GM12878 (cell line): ENCODE measurements around the gene ABCB9. TPM values are rescaled to one million over a fixed set of nuclear protein-coding genes. Genes with fewer than 3 reads are reported as not detected.

Experiments used
- ASH2L ChIP-seq: fragments of 300-600, 200-600 bp; sonication (generic); IDR thresholded peaks from 2 replicates; pipeline ENCODE4 v1.6.1; 2017; ENCODE audit warnings: low read depth, mild to moderate bottlenecking, borderline replicate concordance
- LARP7 ChIP-seq: fragments of 450-650 bp; IDR thresholded peaks from 2 replicates; pipeline ENCODE4 v1.6.1; 2017; ENCODE audit warnings: mild to moderate bottlenecking
- MYC ChIP-seq: IDR thresholded peaks from 2 replicates; pipeline ENCODE4 v1.6.1; 2011; ENCODE audit warnings: mild to moderate bottlenecking, low read length, moderate library complexity, inconsistent platforms; ENCODE audit not compliant: insufficient read depth, insufficient replicate concordance, insufficient read length, severe bottlenecking
- ZZZ3 ChIP-seq: IDR thresholded peaks from 2 replicates; pipeline ENCODE4 v1.6.1; 2011; ENCODE audit warnings: low read depth; ENCODE audit not compliant: control insufficient read depth, insufficient read length
- polyA plus RNA-seq, 11 experiments: library from polyadenylated mRNA; depleted of rRNA in 4 of 11; unstranded in 6 of 11; stranded (reverse) in 5 of 11; fragments of >200 nt; fragmentation: Nextera tagmentation in 4 of 11; fragmentation: Illumina TruSeq in 1 of 11; extraction: Ambion mirVana in 4 of 11; extraction: Trizol in 1 of 11; gene quantifications; 1 replicate in 1 of 11; 2 replicates in 10 of 11; pipeline versions ENCODE4 v1.2.1 to v1.2.3, GENCODE V29; 2011 to 2016; ENCODE audit warnings: inconsistent platforms in 2 of 11, missing spikeins in 2 of 11, low read depth in 1 of 11
- total RNA-seq, 4 experiments: library from RNA; depleted of rRNA in 3 of 4; stranded (reverse); fragments of >200 nt in 3 of 4; fragmentation: Illumina TruSeq in 1 of 4; extraction: Trizol in 1 of 4; gene quantifications; 2 replicates each; pipeline versions ENCODE4 v1.2.1 to v1.2.3, GENCODE V29; 2013 to 2021
- TF ChIP-seq, protein P1 (sequence below): fragments of 450-650 bp; IDR thresholded peaks from 2 replicates; pipeline ENCODE4 v1.6.1; 2014; ENCODE audit warnings: mild to moderate bottlenecking
- TF ChIP-seq, protein P2 (sequence below): fragments of 450-650 bp; IDR thresholded peaks from 2 replicates; pipeline ENCODE4 v1.6.1; 2018; ENCODE audit warnings: borderline replicate concordance, mild to moderate bottlenecking; ENCODE audit not compliant: partially characterized antibody
- TF ChIP-seq, protein P3 (sequence below): fragments of 450-650 bp; formaldehyde crosslinking; IDR thresholded peaks from 2 replicates; pipeline ENCODE4 v1.5.0; 2022; ENCODE audit warnings: mild to moderate bottlenecking, missing genetic modification characterization

Gene ABCB9
- total and polyA plus RNA-seq, 10 of the 15 experiments (the other 5 are each of a cell fraction or from before 2014, with no cell fraction given), result 0.37 to 4.9 (median 3.1) TPM

DNA sequence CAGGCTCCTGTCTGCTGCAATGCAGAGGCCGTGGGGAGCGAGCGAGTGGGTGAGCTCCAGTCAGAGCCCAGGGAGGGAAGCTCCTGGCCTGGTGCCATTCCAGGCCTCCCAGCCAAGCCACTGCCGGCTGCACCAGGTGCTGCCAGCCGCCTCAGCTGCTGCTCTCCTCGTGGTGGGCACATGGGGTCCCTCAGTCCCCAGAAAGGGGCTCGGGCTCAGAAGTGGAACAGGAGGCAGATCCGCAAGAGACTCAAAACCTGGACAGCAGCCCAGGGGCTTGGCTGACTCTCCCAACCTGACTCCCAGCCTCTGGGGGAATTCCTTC is 2.4 kb downstream of the ABCB9 start (continued):
- TF ChIP-seq, protein P1, sequence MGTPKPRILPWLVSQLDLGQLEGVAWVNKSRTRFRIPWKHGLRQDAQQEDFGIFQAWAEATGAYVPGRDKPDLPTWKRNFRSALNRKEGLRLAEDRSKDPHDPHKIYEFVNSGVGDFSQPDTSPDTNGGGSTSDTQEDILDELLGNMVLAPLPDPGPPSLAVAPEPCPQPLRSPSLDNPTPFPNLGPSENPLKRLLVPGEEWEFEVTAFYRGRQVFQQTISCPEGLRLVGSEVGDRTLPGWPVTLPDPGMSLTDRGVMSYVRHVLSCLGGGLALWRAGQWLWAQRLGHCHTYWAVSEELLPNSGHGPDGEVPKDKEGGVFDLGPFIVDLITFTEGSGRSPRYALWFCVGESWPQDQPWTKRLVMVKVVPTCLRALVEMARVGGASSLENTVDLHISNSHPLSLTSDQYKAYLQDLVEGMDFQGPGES, result no peak
- TF ChIP-seq, protein P2, sequence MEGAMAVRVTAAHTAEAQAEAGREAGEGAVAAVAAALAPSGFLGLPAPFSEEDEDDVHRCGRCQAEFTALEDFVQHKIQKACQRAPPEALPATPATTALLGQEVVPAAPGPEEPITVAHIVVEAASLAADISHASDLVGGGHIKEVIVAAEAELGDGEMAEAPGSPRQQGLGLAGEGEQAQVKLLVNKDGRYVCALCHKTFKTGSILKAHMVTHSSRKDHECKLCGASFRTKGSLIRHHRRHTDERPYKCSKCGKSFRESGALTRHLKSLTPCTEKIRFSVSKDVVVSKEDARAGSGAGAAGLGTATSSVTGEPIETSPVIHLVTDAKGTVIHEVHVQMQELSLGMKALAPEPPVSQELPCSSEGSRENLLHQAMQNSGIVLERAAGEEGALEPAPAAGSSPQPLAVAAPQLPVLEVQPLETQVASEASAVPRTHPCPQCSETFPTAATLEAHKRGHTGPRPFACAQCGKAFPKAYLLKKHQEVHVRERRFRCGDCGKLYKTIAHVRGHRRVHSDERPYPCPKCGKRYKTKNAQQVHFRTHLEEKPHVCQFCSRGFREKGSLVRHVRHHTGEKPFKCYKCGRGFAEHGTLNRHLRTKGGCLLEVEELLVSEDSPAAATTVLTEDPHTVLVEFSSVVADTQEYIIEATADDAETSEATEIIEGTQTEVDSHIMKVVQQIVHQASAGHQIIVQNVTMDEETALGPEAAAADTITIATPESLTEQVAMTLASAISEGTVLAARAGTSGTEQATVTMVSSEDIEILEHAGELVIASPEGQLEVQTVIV, result no peak
- no peak for TF ChIP-seq ASH2L
- TF ChIP-seq MYC, result no peak
- TF ChIP-seq LARP7, result no peak
- TF ChIP-seq, protein P3, sequence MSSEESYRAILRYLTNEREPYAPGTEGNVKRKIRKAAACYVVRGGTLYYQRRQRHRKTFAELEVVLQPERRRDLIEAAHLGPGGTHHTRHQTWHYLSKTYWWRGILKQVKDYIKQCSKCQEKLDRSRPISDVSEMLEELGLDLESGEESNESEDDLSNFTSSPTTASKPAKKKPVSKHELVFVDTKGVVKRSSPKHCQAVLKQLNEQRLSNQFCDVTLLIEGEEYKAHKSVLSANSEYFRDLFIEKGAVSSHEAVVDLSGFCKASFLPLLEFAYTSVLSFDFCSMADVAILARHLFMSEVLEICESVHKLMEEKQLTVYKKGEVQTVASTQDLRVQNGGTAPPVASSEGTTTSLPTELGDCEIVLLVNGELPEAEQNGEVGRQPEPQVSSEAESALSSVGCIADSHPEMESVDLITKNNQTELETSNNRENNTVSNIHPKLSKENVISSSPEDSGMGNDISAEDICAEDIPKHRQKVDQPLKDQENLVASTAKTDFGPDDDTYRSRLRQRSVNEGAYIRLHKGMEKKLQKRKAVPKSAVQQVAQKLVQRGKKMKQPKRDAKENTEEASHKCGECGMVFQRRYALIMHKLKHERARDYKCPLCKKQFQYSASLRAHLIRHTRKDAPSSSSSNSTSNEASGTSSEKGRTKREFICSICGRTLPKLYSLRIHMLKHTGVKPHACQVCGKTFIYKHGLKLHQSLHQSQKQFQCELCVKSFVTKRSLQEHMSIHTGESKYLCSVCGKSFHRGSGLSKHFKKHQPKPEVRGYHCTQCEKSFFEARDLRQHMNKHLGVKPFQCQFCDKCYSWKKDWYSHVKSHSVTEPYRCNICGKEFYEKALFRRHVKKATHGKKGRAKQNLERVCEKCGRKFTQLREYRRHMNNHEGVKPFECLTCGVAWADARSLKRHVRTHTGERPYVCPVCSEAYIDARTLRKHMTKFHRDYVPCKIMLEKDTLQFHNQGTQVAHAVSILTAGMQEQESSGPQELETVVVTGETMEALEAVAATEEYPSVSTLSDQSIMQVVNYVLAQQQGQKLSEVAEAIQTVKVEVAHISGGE (CRISPR knock-in tag), result no peak
- TF ChIP-seq ZZZ3, result no peak
